HepG2 (cell line): ENCODE data around the gene TPBGL.

Source experiments
- CHD4 ChIP-seq: fragments of 200-600 bp; sonication (generic); IDR thresholded peaks from 2 replicates; pipeline ENCODE4 v1.7.0; 2017; ENCODE audit warnings: mild to moderate bottlenecking, low read length, borderline replicate concordance
- CREM ChIP-seq, 2 experiments: sonication (generic) in 1 of 2; formaldehyde crosslinking in 1 of 2; IDR thresholded peaks; 2 replicates each; pipeline versions ENCODE4 v1.4.0 to v1.6.1; 2016 to 2020; ENCODE audit warnings: antibody characterized with exemption in 1 of 2, mild to moderate bottlenecking in 1 of 2, missing genetic modification reagents in 1 of 2
- EZH2 ChIP-seq: conservative IDR thresholded peaks from 2 replicates; pipeline ENCODE4 v1.6.1; 2012; ENCODE audit warnings: mild to moderate bottlenecking, low read depth, low read length, moderate library complexity
- PHF8 ChIP-seq: sonication (generic); formaldehyde crosslinking; IDR thresholded peaks from 2 replicates; pipeline ENCODE4 v1.5.0; 2020; ENCODE audit warnings: missing genetic modification reagents
- POLR2A ChIP-seq, 2 experiments: IDR thresholded peaks; 2 replicates each; pipeline ENCODE4 v1.6.1; 2011; ENCODE audit warnings: low read depth in 2 of 2, low read length in 2 of 2, mild to moderate bottlenecking in 1 of 2, moderate library complexity in 1 of 2; ENCODE audit not compliant: insufficient read depth in 1 of 2
- RFX5 ChIP-seq: IDR thresholded peaks from 2 replicates; pipeline ENCODE4 v1.6.1; 2011; ENCODE audit warnings: low read depth, low read length, improper control_type of control experiment
- SIN3A ChIP-seq: IDR thresholded peaks from 2 replicates; pipeline ENCODE4 v1.6.1; 2011; ENCODE audit warnings: low read depth, mild to moderate bottlenecking, control low read depth, low read length, borderline replicate concordance
- ZBTB33 ChIP-seq: sonication (generic); formaldehyde crosslinking; IDR thresholded peaks from 2 replicates; pipeline ENCODE4 v1.4.0; 2020; ENCODE audit warnings: missing genetic modification reagents
- ZBTB8A ChIP-seq: sonication (generic); formaldehyde crosslinking; IDR thresholded peaks from 2 replicates; pipeline ENCODE4 v1.4.0; 2020; ENCODE audit warnings: mild to moderate bottlenecking, low read depth, missing genetic modification reagents, borderline replicate concordance
- ZSCAN29 ChIP-seq: sonication (generic); formaldehyde crosslinking; conservative IDR thresholded peaks from 2 replicates; pipeline ENCODE4 v1.4.0; 2020; ENCODE audit warnings: mild to moderate bottlenecking, missing genetic modification reagents
- TF ChIP-seq, protein P1 (sequence below): sonication (generic); formaldehyde crosslinking; IDR thresholded peaks from 2 replicates; pipeline ENCODE4 v1.5.0; 2020; ENCODE audit warnings: mild to moderate bottlenecking, missing genetic modification reagents, moderate library complexity
- TF ChIP-seq, protein P2 (sequence below): sonication (generic); formaldehyde crosslinking; conservative IDR thresholded peaks from 2 replicates; pipeline ENCODE4 v1.5.0; 2020; ENCODE audit warnings: missing genetic modification reagents
- TF ChIP-seq, protein P3 (sequence below): sonication (generic); formaldehyde crosslinking; IDR thresholded peaks from 2 replicates; pipeline ENCODE4 v1.9.0; 2021; ENCODE audit warnings: mild to moderate bottlenecking, missing genetic modification reagents
- TF ChIP-seq, protein P4 (sequence below): sonication (generic); formaldehyde crosslinking; IDR thresholded peaks from 2 replicates; pipeline ENCODE4 v1.4.0; 2020; ENCODE audit warnings: mild to moderate bottlenecking, missing genetic modification reagents, borderline replicate concordance

- TF ChIP-seq, protein P1, sequence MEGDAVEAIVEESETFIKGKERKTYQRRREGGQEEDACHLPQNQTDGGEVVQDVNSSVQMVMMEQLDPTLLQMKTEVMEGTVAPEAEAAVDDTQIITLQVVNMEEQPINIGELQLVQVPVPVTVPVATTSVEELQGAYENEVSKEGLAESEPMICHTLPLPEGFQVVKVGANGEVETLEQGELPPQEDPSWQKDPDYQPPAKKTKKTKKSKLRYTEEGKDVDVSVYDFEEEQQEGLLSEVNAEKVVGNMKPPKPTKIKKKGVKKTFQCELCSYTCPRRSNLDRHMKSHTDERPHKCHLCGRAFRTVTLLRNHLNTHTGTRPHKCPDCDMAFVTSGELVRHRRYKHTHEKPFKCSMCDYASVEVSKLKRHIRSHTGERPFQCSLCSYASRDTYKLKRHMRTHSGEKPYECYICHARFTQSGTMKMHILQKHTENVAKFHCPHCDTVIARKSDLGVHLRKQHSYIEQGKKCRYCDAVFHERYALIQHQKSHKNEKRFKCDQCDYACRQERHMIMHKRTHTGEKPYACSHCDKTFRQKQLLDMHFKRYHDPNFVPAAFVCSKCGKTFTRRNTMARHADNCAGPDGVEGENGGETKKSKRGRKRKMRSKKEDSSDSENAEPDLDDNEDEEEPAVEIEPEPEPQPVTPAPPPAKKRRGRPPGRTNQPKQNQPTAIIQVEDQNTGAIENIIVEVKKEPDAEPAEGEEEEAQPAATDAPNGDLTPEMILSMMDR (CRISPR knock-in tag), result no peak
- TF ChIP-seq ZBTB8A (CRISPR knock-in tag), result no peak
- TF ChIP-seq EZH2, result no peak
- TF ChIP-seq CHD4, result no peak
- TF ChIP-seq RFX5, result no peak
- TF ChIP-seq PHF8 (CRISPR knock-in tag), result no peak
- TF ChIP-seq ZBTB33 (CRISPR knock-in tag), result no peak
- no peak for TF ChIP-seq ZSCAN29
- TF ChIP-seq, protein P2, sequence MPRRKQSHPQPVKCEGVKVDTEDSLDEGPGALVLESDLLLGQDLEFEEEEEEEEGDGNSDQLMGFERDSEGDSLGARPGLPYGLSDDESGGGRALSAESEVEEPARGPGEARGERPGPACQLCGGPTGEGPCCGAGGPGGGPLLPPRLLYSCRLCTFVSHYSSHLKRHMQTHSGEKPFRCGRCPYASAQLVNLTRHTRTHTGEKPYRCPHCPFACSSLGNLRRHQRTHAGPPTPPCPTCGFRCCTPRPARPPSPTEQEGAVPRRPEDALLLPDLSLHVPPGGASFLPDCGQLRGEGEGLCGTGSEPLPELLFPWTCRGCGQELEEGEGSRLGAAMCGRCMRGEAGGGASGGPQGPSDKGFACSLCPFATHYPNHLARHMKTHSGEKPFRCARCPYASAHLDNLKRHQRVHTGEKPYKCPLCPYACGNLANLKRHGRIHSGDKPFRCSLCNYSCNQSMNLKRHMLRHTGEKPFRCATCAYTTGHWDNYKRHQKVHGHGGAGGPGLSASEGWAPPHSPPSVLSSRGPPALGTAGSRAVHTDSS (CRISPR knock-in tag), result no peak
- TF ChIP-seq, protein P3, sequence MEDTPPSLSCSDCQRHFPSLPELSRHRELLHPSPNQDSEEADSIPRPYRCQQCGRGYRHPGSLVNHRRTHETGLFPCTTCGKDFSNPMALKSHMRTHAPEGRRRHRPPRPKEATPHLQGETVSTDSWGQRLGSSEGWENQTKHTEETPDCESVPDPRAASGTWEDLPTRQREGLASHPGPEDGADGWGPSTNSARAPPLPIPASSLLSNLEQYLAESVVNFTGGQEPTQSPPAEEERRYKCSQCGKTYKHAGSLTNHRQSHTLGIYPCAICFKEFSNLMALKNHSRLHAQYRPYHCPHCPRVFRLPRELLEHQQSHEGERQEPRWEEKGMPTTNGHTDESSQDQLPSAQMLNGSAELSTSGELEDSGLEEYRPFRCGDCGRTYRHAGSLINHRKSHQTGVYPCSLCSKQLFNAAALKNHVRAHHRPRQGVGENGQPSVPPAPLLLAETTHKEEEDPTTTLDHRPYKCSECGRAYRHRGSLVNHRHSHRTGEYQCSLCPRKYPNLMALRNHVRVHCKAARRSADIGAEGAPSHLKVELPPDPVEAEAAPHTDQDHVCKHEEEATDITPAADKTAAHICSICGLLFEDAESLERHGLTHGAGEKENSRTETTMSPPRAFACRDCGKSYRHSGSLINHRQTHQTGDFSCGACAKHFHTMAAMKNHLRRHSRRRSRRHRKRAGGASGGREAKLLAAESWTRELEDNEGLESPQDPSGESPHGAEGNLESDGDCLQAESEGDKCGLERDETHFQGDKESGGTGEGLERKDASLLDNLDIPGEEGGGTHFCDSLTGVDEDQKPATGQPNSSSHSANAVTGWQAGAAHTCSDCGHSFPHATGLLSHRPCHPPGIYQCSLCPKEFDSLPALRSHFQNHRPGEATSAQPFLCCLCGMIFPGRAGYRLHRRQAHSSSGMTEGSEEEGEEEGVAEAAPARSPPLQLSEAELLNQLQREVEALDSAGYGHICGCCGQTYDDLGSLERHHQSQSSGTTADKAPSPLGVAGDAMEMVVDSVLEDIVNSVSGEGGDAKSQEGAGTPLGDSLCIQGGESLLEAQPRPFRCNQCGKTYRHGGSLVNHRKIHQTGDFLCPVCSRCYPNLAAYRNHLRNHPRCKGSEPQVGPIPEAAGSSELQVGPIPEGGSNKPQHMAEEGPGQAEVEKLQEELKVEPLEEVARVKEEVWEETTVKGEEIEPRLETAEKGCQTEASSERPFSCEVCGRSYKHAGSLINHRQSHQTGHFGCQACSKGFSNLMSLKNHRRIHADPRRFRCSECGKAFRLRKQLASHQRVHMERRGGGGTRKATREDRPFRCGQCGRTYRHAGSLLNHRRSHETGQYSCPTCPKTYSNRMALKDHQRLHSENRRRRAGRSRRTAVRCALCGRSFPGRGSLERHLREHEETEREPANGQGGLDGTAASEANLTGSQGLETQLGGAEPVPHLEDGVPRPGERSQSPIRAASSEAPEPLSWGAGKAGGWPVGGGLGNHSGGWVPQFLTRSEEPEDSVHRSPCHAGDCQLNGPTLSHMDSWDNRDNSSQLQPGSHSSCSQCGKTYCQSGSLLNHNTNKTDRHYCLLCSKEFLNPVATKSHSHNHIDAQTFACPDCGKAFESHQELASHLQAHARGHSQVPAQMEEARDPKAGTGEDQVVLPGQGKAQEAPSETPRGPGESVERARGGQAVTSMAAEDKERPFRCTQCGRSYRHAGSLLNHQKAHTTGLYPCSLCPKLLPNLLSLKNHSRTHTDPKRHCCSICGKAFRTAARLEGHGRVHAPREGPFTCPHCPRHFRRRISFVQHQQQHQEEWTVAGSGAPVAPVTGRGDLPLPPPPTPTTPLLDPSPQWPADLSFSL, result no peak
- TF ChIP-seq CREM (IDR thresholded peaks at IDR 0.05), result no peak
- TF ChIP-seq CREM (CRISPR knock-in tag; IDR thresholded peaks at IDR 0.05), result no peak
- TF ChIP-seq SIN3A, result no peak
- TF ChIP-seq, protein P4, sequence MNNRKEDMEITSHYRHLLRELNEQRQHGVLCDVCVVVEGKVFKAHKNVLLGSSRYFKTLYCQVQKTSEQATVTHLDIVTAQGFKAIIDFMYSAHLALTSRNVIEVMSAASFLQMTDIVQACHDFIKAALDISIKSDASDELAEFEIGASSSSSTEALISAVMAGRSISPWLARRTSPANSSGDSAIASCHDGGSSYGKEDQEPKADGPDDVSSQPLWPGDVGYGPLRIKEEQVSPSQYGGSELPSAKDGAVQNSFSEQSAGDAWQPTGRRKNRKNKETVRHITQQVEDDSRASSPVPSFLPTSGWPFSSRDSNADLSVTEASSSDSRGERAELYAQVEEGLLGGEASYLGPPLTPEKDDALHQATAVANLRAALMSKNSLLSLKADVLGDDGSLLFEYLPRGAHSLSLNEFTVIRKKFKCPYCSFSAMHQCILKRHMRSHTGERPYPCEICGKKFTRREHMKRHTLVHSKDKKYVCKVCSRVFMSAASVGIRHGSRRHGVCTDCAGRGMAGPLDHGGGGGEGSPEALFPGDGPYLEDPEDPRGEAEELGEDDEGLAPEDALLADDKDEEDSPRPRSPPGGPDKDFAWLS (CRISPR knock-in tag), result no peak
- TF ChIP-seq POLR2A (IDR thresholded peaks at IDR 0.05; ENCODE audit: insufficient read depth in 1 of 2, low read depth in 2 of 2, low read length in 2 of 2), result no peak
Observed at GRCh38 chr11:75254326-75254725, 13.8 kb downstream of the TPBGL start.
